ENCODE data around the gene QDPR. TPM values are rescaled to one million over a fixed set of nuclear protein-coding genes. Genes with fewer than 3 reads are reported as not detected.

The QDPR gene
- polyA plus RNA-seq, 1 donor (not counting 4 experiments of a cell fraction or from before 2014, with no cell fraction given), result 65.6 TPM

DNA sequence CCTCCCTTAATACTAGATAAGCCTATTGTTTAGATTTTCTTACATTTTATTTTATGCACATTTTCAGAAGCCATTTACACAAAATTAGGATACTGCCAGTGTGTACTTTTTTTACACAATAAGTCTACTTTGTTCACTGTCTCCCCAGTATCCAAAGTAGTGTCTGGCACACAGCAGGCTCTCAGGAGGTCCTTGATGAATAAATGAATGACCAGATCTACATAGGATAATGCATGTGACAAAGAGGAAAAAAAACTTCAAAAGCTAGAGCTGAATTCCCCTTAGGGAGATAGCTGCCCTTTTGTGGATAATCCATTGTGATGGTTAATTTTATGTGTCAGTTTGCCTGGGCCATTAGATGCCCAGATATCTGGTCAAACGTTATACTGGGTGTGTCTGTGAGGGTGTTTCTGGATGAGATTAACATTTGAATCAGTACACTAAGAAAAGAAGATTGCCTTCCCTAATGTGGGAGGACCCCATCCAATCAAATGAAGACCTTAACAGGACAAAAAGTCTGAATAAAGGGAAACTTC is 61.6 kb downstream of the QDPR start:
- no peak for TF ChIP-seq EZH2 (IDR thresholded peaks at IDR 0.05; ENCODE audit: low read length)
- TF ChIP-seq, protein P1, sequence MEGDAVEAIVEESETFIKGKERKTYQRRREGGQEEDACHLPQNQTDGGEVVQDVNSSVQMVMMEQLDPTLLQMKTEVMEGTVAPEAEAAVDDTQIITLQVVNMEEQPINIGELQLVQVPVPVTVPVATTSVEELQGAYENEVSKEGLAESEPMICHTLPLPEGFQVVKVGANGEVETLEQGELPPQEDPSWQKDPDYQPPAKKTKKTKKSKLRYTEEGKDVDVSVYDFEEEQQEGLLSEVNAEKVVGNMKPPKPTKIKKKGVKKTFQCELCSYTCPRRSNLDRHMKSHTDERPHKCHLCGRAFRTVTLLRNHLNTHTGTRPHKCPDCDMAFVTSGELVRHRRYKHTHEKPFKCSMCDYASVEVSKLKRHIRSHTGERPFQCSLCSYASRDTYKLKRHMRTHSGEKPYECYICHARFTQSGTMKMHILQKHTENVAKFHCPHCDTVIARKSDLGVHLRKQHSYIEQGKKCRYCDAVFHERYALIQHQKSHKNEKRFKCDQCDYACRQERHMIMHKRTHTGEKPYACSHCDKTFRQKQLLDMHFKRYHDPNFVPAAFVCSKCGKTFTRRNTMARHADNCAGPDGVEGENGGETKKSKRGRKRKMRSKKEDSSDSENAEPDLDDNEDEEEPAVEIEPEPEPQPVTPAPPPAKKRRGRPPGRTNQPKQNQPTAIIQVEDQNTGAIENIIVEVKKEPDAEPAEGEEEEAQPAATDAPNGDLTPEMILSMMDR (optimal IDR thresholded peaks at IDR 0.05 in 1 of 3, IDR thresholded peaks at IDR 0.05 in 1 of 3, conservative IDR thresholded peaks at IDR 0.05 in 1 of 3; ENCODE audit: extremely low read depth in 1 of 3, insufficient read depth in 2 of 3, low read length in 3 of 3), result no peak
- DNase-seq (ENCODE audit: low read depth, low spot score), result no peak
- dilution Hi-C loops (cut with MboI; ENCODE audit: extremely low pct_ligation_motif_present, low sequenced_read_pairs), result no loop called here

DNA sequence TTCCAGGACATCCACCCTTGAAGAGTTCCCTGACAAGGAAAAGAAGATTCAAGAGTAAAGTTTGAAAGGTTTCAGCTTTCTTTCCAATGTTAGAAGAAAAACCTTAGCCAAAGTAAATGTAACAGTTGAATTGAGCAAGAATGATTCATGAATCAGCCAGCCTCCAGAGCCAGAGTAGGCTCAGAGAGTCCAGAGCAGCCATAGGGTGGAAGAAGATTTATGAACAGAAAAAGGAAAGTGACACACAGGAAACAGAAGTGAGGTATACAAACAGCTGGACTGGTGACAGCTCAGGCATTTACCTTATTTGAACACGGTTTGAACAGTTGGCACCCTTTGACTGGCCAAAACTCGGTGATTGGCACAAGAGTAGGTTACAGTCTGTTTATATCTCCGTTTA is 63.2 kb downstream of the QDPR start:
- TF ChIP-seq, protein P1 (optimal IDR thresholded peaks at IDR 0.05 in 1 of 3, IDR thresholded peaks at IDR 0.05 in 1 of 3, conservative IDR thresholded peaks at IDR 0.05 in 1 of 3; ENCODE audit: extremely low read depth in 1 of 3, insufficient read depth in 2 of 3, low read length in 3 of 3), result no peak
- no peak for TF ChIP-seq EZH2 (IDR thresholded peaks at IDR 0.05; ENCODE audit: low read length)
- H3K9me3 ChIP-seq (ENCODE audit: control insufficient read depth, low read depth, low read length), result no peaks in the 10 kb centered on the region
- FAIRE-seq, result no peak

More for the DNA sequence above, 61.6 kb downstream of the QDPR start:
- H2AFZ ChIP-seq (ENCODE audit: control insufficient read depth, low read length), result no peak overlapping the region
- H3K9ac ChIP-seq (ENCODE audit: control insufficient read depth, extremely low read depth, insufficient read depth, low read length), result no peak overlapping the region
- FAIRE-seq, result no peak
- no peaks in the 10 kb centered on the region for H3K27me3 ChIP-seq (ENCODE audit: control insufficient read depth, extremely low read depth, insufficient read depth, low read length)
- H3K4me3 ChIP-seq (ENCODE audit: control insufficient read depth in 2 of 3, extremely low read depth in 1 of 3, insufficient read depth in 2 of 3, low read depth in 1 of 3, low read length in 3 of 3), result no peak overlapping the region
- no peaks in the 10 kb centered on the region for H4K20me1 ChIP-seq (ENCODE audit: control insufficient read depth, extremely low read depth, insufficient read depth, low read length)
- no peaks in the 10 kb centered on the region for H3K9me1 ChIP-seq (ENCODE audit: control insufficient read depth, extremely low read depth, insufficient read depth, low read length)
- H3K27ac ChIP-seq (ENCODE audit: control insufficient read depth, insufficient read depth, low read length), result no peak overlapping the region
- H3K4me2 ChIP-seq (ENCODE audit: control insufficient read depth, extremely low read depth, insufficient read depth, low read depth, low read length), result no peak overlapping the region
- H3K36me3 ChIP-seq (ENCODE audit: control insufficient read depth in 2 of 2, extremely low read depth in 1 of 2, insufficient read depth in 2 of 2, low read length in 2 of 2), result no peaks in the 10 kb centered on the region
- no peaks in the 10 kb centered on the region for H3K4me1 ChIP-seq (ENCODE audit: control insufficient read depth, extremely low read depth, insufficient read depth, low read length)
- no peaks in the 10 kb centered on the region for H3K9me3 ChIP-seq (ENCODE audit: control insufficient read depth, low read depth, low read length)
- no peaks in the 10 kb centered on the region for H3K79me2 ChIP-seq (ENCODE audit: control insufficient read depth, insufficient read depth, low read length)

More for the DNA sequence above, 63.2 kb downstream of the QDPR start:
- dilution Hi-C loops (cut with MboI; ENCODE audit: extremely low pct_ligation_motif_present, low sequenced_read_pairs), result no loop called here
- H3K4me3 ChIP-seq (ENCODE audit: control insufficient read depth in 2 of 3, extremely low read depth in 1 of 3, insufficient read depth in 2 of 3, low read depth in 1 of 3, low read length in 3 of 3), result no peak overlapping the region
- H3K27me3 ChIP-seq (ENCODE audit: control insufficient read depth, extremely low read depth, insufficient read depth, low read length), result no peaks in the 10 kb centered on the region
- H4K20me1 ChIP-seq (ENCODE audit: control insufficient read depth, extremely low read depth, insufficient read depth, low read length), result no peaks in the 10 kb centered on the region
- no peak overlapping the region for H3K27ac ChIP-seq (ENCODE audit: control insufficient read depth, insufficient read depth, low read length)
- no peaks in the 10 kb centered on the region for H3K9me1 ChIP-seq (ENCODE audit: control insufficient read depth, extremely low read depth, insufficient read depth, low read length)
- H3K36me3 ChIP-seq (ENCODE audit: control insufficient read depth in 2 of 2, extremely low read depth in 1 of 2, insufficient read depth in 2 of 2, low read length in 2 of 2), result no peaks in the 10 kb centered on the region
- no peak overlapping the region for H3K4me2 ChIP-seq (ENCODE audit: control insufficient read depth, extremely low read depth, insufficient read depth, low read depth, low read length)
- H3K9ac ChIP-seq (ENCODE audit: control insufficient read depth, extremely low read depth, insufficient read depth, low read length), result no peak overlapping the region
- H3K79me2 ChIP-seq (ENCODE audit: control insufficient read depth, insufficient read depth, low read length), result no peaks in the 10 kb centered on the region
- H3K4me1 ChIP-seq (ENCODE audit: control insufficient read depth, extremely low read depth, insufficient read depth, low read length), result no peaks in the 10 kb centered on the region
- no peak for DNase-seq (ENCODE audit: low read depth, low spot score)
- H2AFZ ChIP-seq (ENCODE audit: control insufficient read depth, low read length), result no peak overlapping the region
